Activated T-cell treated with anti-CD3 and anti-CD28 coated beads, Interleukin-2, amount 50 U/mL, for 1 hour (primary cell): ENCODE measurements around the gene SRD5A1.
A peak's percentile ranks its signal among the peaks of the same experiment; 100 is the strongest.

Source experiments
- DNase-seq: peaks from one replicate; pipeline ENCODE4 v3.0.0-alpha.2; 2020

Gene SRD5A1, protein sequence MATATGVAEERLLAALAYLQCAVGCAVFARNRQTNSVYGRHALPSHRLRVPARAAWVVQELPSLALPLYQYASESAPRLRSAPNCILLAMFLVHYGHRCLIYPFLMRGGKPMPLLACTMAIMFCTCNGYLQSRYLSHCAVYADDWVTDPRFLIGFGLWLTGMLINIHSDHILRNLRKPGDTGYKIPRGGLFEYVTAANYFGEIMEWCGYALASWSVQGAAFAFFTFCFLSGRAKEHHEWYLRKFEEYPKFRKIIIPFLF

DNA sequence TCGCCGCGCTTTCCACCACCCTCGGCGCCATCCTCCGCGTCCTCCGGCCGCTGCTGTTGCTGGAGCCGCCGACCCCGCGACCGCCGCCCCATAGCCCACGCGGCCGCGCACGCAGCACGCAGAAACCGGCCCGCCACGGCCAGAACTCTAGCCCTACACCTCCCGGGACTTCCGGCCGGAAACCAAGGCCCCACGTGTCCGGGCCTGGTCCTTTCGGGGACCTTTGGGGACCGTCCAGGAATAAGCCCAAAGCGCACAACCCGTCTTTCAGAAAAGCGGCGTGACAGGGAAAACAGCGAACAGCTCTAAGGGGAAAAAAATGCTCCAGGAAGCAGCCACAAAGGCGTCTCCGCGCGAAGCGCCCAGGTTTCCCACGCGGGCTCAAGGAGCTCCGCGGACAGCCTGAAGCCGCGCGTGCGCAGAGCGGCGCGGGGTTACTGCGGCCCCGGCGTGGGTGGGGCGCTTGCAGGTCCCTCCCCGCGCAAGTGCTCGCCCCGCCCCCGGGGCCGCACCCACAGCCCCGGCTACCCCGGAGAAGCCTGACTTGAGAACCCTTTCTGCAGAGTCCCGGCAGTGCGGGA lies at the start of gene SRD5A1, which contains the start of gene NSUN2:
TSS of gene SRD5A1 (plus strand) at position 553 of the 581 bp plus-strand sequence. CDS start 137 bp downstream, outside the sequence.
TSS of gene NSUN2 (minus strand) at position 157 of the 581 bp plus-strand sequence. CDS start at position 92, 65 bp downstream.
- DNase-seq = peak; percentile 96

- DNase-seq = no peak
These were observed 49.1 kb upstream of the SRD5A1 start for GRCh38 chr5:6584101-6584645.

DNA sequence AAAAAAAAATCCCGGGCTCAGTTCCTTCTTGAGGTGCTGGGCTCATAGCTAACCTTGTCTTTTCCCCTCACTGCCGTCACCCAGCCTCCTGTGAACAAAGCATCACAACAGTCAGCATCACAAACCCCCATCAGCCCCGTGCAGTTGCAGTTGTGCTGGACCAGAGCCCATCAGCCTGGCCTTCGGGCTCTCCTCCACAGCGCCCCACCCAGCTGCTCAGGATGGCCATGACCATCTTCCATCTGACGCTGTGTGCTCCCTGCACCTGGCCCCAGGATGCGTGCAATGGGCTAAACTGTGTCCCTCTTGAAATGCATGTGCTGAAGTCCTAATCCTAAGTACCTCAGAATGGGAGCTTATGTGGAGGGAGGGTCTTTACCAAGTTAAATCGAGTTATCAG lies 48.5 kb upstream of the SRD5A1 start:
- DNase-seq = no peak

GRCh38 chr5:6585168-6585567 lies 48.1 kb upstream of the SRD5A1 start:
- no peak for DNase-seq

DNA sequence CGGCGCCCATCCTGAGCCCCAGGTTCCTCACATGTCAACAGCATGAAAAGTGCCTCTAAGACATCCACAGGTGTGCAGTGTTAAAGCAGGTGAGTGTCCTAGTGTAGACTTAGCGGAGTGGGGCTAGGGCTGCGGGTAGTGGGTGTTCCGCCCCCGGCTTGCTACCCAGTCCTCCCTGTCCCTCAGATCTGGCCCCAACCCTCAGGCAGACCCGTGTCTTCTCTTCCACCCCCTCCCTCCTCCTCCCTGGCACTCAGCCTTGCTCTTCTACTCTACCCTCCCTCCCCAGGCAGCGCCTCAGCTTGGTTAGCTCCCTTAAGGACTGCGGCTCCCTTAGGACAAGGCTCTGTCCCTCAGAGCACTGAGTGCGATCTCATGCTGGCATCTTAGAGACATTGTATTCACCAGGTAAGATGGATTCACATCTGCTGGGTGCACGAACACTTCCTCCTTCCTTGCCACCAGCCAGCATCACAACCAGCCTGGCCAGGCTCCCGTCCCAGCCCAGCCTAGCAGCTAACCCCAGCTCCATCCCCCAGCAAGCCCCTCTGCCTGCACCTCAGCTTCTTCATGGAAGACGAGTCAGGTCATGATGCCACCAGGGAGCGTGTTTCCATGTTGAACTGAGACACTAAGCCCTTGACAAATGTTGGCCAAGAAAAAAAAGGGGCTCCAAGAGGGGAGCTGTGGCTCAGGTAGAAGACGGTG lies 47.1 kb upstream of the SRD5A1 start:
- DNase-seq = no peak

DNA sequence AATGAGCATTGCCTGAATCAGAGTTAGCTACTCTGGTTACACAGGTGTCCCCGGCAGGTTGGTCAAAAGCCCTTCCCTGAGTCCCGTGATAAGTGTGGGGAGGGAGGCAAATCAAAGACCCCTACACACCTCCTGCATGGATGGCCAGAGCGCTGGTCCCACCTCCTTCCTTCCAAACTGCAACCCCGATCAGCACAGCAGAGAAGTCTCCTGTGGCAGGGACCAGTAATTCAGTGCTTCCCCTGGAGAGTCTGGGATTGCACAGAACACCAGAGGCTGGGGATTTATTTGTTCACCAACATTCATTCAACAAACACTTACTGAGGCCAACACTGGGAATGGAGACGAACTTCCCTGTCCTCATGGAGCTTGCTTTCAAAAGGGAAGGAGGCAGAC lies 46.6 kb upstream of the SRD5A1 start:
- DNase-seq = no peak

DNA sequence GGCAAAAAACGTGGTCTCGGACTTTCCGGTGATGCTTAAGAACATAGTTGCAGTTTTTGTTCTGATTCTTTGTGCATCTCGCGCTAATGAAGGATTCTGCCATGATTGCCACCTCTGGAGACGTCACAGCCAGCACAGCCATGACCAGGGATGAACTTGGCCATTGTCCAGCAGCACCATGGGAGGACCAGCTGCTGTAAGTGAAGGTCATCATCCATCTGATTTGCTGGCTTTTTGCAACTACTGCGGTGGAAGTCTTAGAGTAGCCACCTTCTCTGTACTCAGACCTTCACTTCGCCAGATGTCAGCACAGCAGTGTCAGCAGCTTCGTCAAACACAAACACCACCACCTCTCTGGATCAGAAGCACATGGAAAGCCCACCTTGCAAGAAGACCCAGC lies 46.1 kb upstream of the SRD5A1 start:
- DNase-seq = no peak

GRCh38 chr5:6590581-6590980 lies 42.7 kb upstream of the SRD5A1 start:
- DNase-seq = no peak

GRCh38 chr5:6591671-6592288 lies 41.5 kb upstream of the SRD5A1 start:
- DNase-seq = no peak

DNA sequence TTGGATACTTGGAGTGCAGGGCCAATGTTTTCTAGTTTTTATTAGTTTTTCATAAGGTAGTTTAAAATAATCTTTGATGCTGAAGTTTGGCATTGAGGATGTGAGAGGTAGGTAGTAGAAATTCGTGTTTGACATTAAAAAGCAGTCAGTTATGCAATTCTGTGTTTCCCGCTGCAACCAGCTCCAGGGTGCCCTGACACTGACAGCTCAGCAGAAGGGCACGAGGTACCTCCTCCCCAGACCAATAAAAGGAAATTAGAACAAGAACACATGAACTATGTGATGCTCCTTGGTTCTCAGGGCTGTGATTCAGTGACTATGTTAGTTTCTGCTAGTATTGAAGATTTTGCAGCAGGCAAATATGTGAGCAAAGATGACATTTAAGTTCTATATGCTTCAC lies 40.6 kb upstream of the SRD5A1 start:
- no peak for DNase-seq

DNA sequence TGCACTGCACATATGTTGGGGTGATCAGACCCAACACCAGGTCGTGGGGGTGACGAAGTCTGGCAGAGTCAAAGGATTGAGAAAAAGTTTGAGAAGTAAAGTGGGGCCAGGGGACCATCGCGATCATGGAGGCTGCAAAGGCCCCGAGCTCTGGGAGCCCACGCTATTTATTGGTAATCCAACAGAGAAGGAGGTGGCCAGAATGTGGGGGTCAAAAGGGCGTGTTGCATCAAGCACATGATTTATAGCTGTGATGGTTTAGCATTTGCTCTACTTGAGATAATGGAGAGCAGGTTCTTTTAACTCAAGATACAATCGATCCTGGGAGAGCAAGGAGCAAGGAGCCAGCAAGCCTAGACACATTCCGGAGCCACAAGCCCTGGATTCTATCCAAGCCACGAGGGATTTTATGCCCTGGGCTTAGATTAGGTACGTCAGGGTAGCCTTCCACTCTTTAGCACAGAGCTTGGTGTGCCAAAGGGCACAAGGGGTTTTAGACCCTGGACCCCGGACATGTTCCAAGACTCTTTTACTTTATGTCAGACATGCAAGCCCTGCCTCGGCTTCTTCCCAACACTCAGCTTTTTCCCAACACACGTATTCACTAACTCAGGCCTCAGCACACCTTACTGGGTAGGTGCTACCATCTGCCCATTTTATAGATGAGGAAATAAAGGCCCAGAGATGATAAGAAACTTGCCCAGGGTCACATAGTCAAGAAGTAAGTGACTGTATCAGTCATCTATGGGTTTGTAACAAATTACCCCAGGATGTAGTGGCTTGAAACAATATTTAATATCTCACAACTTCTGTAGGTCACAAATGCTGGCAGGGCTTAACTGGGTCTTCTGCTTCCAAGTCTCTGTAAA lies 39.9 kb upstream of the SRD5A1 start:
- no peak for DNase-seq

DNA sequence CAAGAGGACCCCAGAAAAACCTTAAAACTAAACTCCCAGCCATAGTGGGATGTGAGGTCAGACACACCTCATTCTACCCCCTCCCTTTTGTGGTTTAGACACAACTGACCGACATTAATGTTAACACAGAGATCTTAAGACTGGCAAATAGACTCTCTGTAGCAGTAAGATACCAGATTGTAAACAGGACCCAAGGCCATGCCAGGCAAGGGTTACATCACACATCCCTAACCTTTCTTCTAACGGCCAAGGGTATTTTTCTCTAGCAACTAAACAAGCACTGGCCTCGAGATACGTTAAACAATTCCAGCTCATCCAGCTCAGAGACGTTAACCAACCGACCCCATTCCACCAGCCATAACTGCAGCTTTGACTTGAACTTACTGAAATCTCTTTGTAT lies 39.2 kb upstream of the SRD5A1 start:
- DNase-seq = no peak

- DNase-seq = no peak
These were observed 37.8 kb upstream of the SRD5A1 start for GRCh38 chr5:6595405-6595804.

DNA sequence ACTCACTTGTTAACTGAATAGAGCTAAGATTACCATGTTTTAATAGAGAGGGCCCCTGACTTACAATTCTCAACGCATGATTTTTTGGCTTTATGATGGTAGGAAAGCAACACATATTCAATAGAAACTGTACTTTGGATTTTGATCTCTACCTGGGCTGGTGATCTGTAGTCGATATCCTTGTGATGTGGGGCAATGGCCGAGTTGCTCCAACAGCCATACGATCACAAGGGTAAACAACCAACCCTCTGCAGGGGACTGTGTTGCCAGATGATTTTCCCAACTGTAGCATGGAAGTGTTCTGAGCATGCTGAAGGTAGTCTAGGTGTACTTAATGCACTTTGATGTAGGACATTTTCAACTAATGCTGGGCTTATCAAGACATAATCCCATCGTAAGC lies 36.9 kb upstream of the SRD5A1 start:
- no peak for DNase-seq

DNA sequence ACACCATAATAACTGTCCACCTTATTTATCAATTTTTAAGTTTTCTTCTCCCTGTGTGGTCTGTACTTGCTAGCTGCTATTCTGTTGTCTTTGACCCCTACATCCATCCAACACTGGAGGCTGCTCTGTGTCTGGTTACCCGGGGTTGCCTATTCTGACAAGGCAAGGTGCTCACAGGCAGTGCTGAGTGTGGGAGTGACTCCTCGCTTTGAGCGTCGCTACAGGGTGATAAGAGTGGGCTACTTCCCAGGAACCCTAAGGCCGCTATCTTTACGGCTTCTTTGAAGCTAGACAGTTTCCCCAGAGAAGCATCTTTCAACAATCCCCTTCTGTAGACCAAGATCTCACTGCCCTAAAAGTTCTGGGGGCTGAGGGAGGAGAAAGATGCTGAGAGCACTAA lies 35.7 kb upstream of the SRD5A1 start:
- DNase-seq = no peak

GRCh38 chr5:6598351-6598900 lies 34.8 kb upstream of the SRD5A1 start:
- DNase-seq = no peak

DNA sequence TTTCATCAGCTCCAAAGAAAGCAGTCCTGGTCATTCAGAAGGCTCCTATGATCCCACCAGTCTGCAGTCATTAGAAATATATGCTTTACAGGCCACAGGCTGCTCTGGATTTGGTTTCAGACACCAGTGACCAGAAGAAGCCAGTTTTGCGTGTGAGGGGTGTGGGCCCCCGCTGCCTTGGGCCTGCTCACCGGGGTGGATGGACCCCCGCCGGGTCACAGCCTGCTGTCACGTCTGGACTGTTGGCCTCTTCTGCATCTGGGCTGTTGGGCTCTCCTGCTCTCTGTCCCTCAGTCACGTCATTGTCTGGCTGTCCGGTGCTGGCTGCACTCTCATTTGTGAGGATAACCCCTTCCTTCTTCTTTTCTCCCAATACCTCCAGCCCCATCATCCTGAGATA lies 33.5 kb upstream of the SRD5A1 start:
- DNase-seq = no peak

GRCh38 chr5:6601271-6601670 lies 32.0 kb upstream of the SRD5A1 start:
- DNase-seq = no peak

DNA sequence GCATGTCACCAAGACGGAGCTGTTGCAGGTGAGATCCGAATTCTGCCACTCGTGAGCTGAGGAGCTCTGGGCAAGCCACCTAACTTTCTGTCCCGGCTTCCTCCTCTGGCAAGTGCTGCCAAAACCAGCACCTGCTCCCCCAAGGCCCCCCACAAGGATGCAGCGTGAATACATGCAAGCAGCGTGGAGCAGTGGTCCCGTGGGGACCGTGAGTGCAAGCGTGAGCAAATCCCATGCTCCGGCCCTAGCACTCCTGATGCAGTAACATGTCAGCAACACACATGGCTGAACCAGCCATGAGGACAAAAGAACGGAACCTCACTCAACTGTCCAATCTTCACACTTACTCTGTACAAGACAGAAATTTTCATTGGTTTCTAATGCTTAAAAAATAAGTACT lies 31.4 kb upstream of the SRD5A1 start:
- DNase-seq = no peak

GRCh38 chr5:6602441-6602840 lies 30.8 kb upstream of the SRD5A1 start:
- no peak for DNase-seq

GRCh38 chr5:6603643-6604042 lies 29.6 kb upstream of the SRD5A1 start:
- no peak for DNase-seq

DNA sequence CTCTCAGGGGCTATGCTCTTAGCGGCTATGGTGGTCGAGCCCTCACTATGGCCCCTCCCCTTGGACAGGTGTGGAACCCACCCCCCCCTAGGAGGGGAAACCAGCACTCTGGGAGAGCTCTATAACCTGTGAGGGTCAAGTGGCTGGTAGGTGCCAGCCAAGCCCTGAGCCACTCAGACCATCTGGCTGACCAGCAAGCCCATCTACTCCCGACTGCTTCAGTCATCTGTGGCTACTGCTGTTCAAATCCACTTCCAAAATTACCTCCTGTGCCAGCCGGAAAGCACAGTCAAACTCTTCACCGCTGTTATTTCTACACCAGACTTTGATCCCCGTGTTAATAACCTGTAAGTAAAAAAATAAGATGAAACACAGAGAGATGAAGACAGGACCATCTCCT lies 28.9 kb upstream of the SRD5A1 start:
- DNase-seq = no peak
